Lower leg skin (tissue), 3 donors: ENCODE results near the gene ZCCHC8.
"Not testable (repeated sequence)": the region's sequence is repeated elsewhere in the genome, so short reads cannot be mapped to it uniquely, and the experiment has no call there.

Source experiments
- POLR2A ChIP-seq, 2 donors: fragments of 450-650 bp; IDR thresholded peaks; one replicate each; pipeline ENCODE4 v1.6.1; 2016 to 2017; ENCODE audit warnings: antibody characterized with exemption in 2 of 2, mild to moderate bottlenecking in 1 of 2, moderate library complexity in 1 of 2
- TF ChIP-seq, protein P1 (sequence below), 3 donors: fragments of 450-650 bp; IDR thresholded peaks; one replicate each; pipeline ENCODE4 v1.5.1; 2016; ENCODE audit warnings: antibody characterized with exemption in 3 of 3, mild to moderate bottlenecking in 3 of 3, moderate library complexity in 2 of 3

DNA sequence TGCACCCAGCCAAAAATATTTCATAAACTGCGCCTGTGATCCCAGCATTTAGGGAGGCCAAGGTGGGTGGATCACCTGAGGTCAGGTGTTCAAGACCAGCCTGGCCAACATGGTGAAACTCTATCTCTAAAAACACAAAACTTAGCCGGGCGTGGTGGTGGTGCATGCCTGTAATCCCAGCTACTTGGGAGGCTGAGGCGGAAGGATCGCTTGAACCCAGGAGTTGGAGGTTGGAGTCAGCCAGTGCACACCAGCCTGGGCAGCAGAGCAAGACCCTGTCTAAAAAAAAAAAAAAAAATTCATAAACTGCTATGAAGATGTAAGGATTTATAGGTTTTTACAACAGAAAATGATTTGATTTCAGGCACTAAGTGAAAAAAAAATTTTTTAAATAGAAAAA, 71.7 kb downstream of the ZCCHC8 start:
- TF ChIP-seq, protein P1, sequence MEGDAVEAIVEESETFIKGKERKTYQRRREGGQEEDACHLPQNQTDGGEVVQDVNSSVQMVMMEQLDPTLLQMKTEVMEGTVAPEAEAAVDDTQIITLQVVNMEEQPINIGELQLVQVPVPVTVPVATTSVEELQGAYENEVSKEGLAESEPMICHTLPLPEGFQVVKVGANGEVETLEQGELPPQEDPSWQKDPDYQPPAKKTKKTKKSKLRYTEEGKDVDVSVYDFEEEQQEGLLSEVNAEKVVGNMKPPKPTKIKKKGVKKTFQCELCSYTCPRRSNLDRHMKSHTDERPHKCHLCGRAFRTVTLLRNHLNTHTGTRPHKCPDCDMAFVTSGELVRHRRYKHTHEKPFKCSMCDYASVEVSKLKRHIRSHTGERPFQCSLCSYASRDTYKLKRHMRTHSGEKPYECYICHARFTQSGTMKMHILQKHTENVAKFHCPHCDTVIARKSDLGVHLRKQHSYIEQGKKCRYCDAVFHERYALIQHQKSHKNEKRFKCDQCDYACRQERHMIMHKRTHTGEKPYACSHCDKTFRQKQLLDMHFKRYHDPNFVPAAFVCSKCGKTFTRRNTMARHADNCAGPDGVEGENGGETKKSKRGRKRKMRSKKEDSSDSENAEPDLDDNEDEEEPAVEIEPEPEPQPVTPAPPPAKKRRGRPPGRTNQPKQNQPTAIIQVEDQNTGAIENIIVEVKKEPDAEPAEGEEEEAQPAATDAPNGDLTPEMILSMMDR (IDR thresholded peaks at IDR 0.05): not testable (repeated sequence)
- TF ChIP-seq POLR2A (IDR thresholded peaks at IDR 0.05): not testable (repeated sequence)
